Adrenal gland (tissue), 12 donors: Measurements from ENCODE around the gene C13orf42. TPM values are rescaled to one million over a fixed set of nuclear protein-coding genes. Genes with fewer than 3 reads are reported as not detected.

ENCODE experiments used
- DNase-seq, 7 donors: peaks; one replicate each; pipeline ENCODE4 v3.0.0-alpha.2; 2019 to 2020
- H3K27ac ChIP-seq, 5 donors: fragments of 200-600 bp; sonication (generic) in 4 of 5; 1 replicate in 3 of 5; 2 replicates in 2 of 5; pipeline versions ENCODE4 v1.5.1 to v1.8.0; 2016 to 2020; ENCODE audit warnings: mild to moderate bottlenecking in 1 of 5
- H3K27me3 ChIP-seq: fragments of 200-600 bp; 2 replicates; pipeline ENCODE4 v1.8.0; 2021
- H3K36me3 ChIP-seq, 2 donors: fragments of 200-600 bp; replicated peaks in 1 of 2; 1 replicate in 1 of 2; 2 replicates in 1 of 2; pipeline versions ENCODE4 v1.5.1 to v1.8.0; 2018 to 2022
- H3K4me1 ChIP-seq, 2 donors: fragments of 200-600 bp; replicated peaks in 1 of 2; 1 replicate in 1 of 2; 2 replicates in 1 of 2; pipeline versions ENCODE4 v1.5.1 to v1.8.0; 2018 to 2021
- H3K4me3 ChIP-seq, 4 donors: fragments of 200-600 bp; sonication (generic) in 3 of 4; one replicate each; pipeline ENCODE4 v1.5.1; 2016 to 2018
- H3K9me3 ChIP-seq, 3 donors: fragments of 200-600 bp; sonication (generic) in 1 of 3; replicated peaks in 1 of 3; 1 replicate in 2 of 3; 2 replicates in 1 of 3; pipeline versions ENCODE4 v1.5.1 to v1.8.0; 2016 to 2021
- CTCF ChIP-seq, 6 experiments: fragments of 450-650 bp in 4 of 6; fragments of 200-600 bp in 2 of 6; sonication (generic) in 1 of 6; IDR thresholded peaks; 1 replicate in 5 of 6; 2 replicates in 1 of 6; pipeline versions ENCODE4 v1.5.1 to v1.8.0; 2016 to 2021; ENCODE audit warnings: antibody characterized with exemption in 6 of 6, mild to moderate bottlenecking in 2 of 6, moderate library complexity in 1 of 6
- POLR2A ChIP-seq, 2 donors: fragments of 450-650 bp; IDR thresholded peaks; one replicate each; pipeline ENCODE4 v1.6.1; 2017; ENCODE audit warnings: antibody characterized with exemption in 2 of 2, mild to moderate bottlenecking in 2 of 2, moderate library complexity in 1 of 2
- WGBS, 4 donors: extraction: QIAGEN DNeasy Blood & Tissue Kit in 2 of 4; methylation state at CpG; one replicate each; pipeline versions ENCODE4 v1.1.5 to v1.1.7; 2013 to 2017; 5-methylcytosine and 5-hydroxymethylcytosine counted together
- intact Hi-C, 2 donors: fragments of 100-400 bp; cut with DNase I; formaldehyde crosslinking; loops; one replicate each; pipeline versions ENCODE4 v1.14.1 to v1.15.0; 2022 to 2023
- polyA plus RNA-seq, 3 donors: library from polyadenylated mRNA; stranded (reverse); fragments of 200-250 nt in 2 of 3; fragments of 350-450 nt in 1 of 3; fragmentation: Illumina TruSeq in 1 of 3; extraction: RNeasy Lipid Tissue Mini Kit (QIAGEN cat#74804) in 1 of 3; gene quantifications; one replicate each; pipeline ENCODE4 v1.2.3, GENCODE V29; 2013 to 2014
- total RNA-seq, 9 donors: library from RNA; depleted of rRNA in 4 of 9; stranded (reverse); fragments of >200 nt in 4 of 9; fragments of 120-200 nt in 1 of 9; fragmentation: NEBNext Ultra II Directional in 1 of 9; extraction: Animal tissue kit (Norgen Biotek cat#: 25700) in 1 of 9; gene quantifications; one replicate each; pipeline versions ENCODE4 v1.1.0 to v1.2.4, GENCODE V29; 2013 to 2023
- donor health status: healthy with polysubstance abuse.
- donor health status: Bipolar disorder and iron deficiency.
- donor health status: DM: yes; HTN: yes; CAD: no.
- donor health status: DM: no; HTN: no; CAD: no.
- donor health status: DM: no; HTN: no; CAD: no.
- donor health status: DM: yes; HTN: yes; CAD: no.

Gene C13orf42
- total and polyA plus RNA-seq, 12 donors: not detected

GRCh38 chr13:51101636-51102235 lies 9.3 kb downstream of the C13orf42 start:
- DNase-seq: no peak
- no peak for TF ChIP-seq CTCF (IDR thresholded peaks at IDR 0.05)
- WGBS, 4 donors: 67 to 74% (median 68%) methylated on average over 5 of the region's 5 CpGs
- Histone ChIP-seq H3K9me3 (peaks cover 0 to 8% (median 0%) of the 10 kb centered on the region in 3 donors), H3K36me3 (no peaks in the 10 kb centered on the region), H3K27me3 (peaks cover 21% of the 10 kb centered on the region), H3K4me1 (no peaks in the 10 kb centered on the region), H3K4me3 (no peak overlapping the region), H3K27ac (no peak overlapping the region)
- intact Hi-C loops: no loop called here

DNA sequence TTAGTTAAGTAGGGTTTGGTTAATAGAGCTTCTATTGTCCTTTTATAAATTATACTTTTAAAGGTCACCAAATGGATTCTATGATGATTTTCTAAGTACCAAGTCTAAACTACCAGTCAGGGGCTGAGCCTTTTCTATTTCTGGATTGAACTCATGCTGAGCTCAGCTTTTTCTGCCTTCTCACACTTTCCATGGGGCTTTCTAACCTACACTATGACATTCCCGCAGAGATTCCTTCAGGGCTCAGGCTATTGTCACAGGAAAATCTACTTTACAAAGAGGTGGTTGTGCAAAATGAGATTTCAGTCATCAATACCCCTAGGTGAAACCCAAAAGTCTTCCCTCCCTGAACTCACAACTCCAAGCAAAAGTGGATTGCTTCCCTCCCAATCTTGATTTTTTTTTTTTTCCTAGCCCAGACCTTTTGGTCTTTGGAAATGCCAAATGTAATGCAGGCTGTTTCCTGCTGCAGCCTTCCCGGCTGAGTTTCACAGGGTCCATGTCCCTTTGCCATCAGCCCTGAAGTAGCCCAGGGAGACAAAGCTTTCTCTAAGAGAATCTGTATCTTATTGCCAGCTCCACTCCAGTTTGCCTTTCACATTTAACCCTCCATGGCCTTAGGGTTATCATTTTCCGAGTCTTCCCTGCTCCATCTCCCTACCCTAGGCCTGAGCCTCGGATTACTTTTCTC lies 13.6 kb downstream of the C13orf42 start:
- Histone ChIP-seq H3K36me3 (no peaks in the 10 kb centered on the region), H3K4me1 (no peaks in the 10 kb centered on the region), H3K27ac (no peak overlapping the region), H3K9me3 (peaks cover 0 to 8% (median 0%) of the 10 kb centered on the region in 3 donors), H3K4me3 (no peak overlapping the region), H3K27me3 (peaks cover 14% of the 10 kb centered on the region)
- TF ChIP-seq POLR2A (IDR thresholded peaks at IDR 0.05) (no peak), CTCF (IDR thresholded peaks at IDR 0.05) (no peak)
- intact Hi-C loops: no loop called here
- 74 to 85% (median 79%) methylated on average over 4 of the region's 4 CpGs for WGBS, 4 donors
- DNase-seq: no peak

DNA sequence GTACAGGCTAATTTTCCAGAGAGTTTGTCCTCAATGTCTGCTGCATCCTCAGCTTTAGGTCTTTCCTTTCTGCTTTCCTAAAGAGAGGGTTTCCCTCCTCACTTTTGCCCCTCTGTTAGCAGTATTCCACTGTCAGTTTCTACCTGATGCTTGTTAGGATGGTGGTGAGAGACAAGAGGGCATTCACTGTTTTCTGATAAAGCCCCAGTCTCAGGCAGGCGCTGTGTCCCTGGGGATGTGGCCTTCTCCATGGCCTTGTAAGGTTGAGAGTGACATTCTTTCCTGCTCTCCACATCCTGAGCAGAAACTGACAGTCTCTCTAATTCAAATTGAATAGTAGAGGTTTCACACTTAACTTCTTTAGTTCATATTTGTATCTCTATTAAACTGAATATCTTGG lies 14.9 kb downstream of the C13orf42 start:
- no peak overlapping the region for H3K27ac ChIP-seq
- no peak overlapping the region for H3K4me3 ChIP-seq
- H3K9me3 ChIP-seq: peaks cover 0 to 6% (median 0%) of the 10 kb centered on the region in 3 donors
- no peak for TF ChIP-seq CTCF (IDR thresholded peaks at IDR 0.05)
- no peak for TF ChIP-seq POLR2A (IDR thresholded peaks at IDR 0.05)
- DNase-seq: no peak
- no peaks in the 10 kb centered on the region for H3K4me1 ChIP-seq
- intact Hi-C loops: no loop called here
- 44 to 75% (median 55%) methylated on average over 1 of the region's 1 CpG for WGBS, 4 donors
- no peaks in the 10 kb centered on the region for H3K36me3 ChIP-seq
- H3K27me3 ChIP-seq: peaks cover 8% of the 10 kb centered on the region

- Histone ChIP-seq H3K4me3 (no peak overlapping the region), H3K4me1 (no peaks in the 10 kb centered on the region), H3K27ac (no peak overlapping the region), H3K27me3 (no peaks in the 10 kb centered on the region), H3K9me3 (no peaks in the 10 kb centered on the region), H3K36me3 (no peaks in the 10 kb centered on the region)
- TF ChIP-seq CTCF (IDR thresholded peaks at IDR 0.05) (no peak), POLR2A (IDR thresholded peaks at IDR 0.05) (no peak)
- intact Hi-C loops: no loop called here
- WGBS, 4 donors: 90 to 94% (median 92%) methylated on average over 4 of the region's 4 CpGs
- DNase-seq: no peak
Measured at GRCh38 chr13:51093574-51093973, 17.5 kb downstream of the C13orf42 start.
